GM21515 (cell line): ENCODE data around the gene C8G.

ENCODE experiments used
- ATAC-seq: cut with Tn5 transposase; IDR thresholded peaks from one replicate; pipeline ENCODE4 v1.9.1; 2021; ENCODE audit not compliant: unreplicated experiment

The C8G gene

DNA sequence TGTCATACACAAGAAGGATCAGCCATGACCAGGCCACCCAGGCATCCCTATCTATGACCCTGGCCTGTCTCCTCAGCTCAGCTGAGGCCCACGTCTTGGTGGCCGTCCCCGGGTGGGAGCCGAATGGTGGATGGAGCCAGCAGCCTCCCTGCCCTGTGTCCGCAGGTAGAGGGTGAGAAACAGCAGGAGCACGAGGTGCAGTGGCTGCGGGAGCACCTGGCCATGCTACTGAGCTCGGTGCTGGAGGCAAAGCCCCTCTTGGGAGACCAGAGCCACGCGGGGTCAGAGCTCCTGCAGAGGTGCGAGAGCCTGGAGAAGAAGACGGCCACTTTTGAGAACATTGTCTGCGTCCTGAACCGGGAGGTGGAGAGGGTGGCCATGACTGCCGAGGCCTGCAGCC, 25.0 kb upstream of the C8G start:
- no peak for ATAC-seq

GRCh38 chr9:136920734-136921231, 24.3 kb upstream of the C8G start:
- no peak for ATAC-seq

GRCh38 chr9:136921307-136921706, 23.7 kb upstream of the C8G start:
- no peak for ATAC-seq

- ATAC-seq = no peak
Observed at GRCh38 chr9:136921718-136922117, 23.3 kb upstream of the C8G start.

- no peak for ATAC-seq
Observed at GRCh38 chr9:136922540-136922939, 22.5 kb upstream of the C8G start.

DNA sequence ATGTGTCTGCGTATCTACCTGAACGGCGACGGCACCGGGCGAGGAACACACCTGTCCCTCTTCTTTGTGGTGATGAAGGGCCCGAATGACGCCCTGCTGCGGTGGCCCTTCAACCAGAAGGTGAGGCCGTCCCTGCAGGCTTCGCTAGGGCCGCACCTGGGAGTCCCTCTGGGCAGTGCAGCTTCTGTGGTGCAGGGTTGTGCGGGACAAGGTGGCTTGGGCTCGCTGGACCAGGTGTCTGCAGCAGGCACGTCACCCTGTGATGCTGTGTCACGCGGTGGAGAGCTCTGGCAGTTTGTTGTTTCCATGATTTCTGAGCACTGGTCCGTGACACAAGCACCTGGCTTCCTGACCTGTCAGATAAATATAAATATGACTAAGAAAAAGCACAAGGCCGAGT, 21.2 kb upstream of the C8G start:
- no peak for ATAC-seq

DNA sequence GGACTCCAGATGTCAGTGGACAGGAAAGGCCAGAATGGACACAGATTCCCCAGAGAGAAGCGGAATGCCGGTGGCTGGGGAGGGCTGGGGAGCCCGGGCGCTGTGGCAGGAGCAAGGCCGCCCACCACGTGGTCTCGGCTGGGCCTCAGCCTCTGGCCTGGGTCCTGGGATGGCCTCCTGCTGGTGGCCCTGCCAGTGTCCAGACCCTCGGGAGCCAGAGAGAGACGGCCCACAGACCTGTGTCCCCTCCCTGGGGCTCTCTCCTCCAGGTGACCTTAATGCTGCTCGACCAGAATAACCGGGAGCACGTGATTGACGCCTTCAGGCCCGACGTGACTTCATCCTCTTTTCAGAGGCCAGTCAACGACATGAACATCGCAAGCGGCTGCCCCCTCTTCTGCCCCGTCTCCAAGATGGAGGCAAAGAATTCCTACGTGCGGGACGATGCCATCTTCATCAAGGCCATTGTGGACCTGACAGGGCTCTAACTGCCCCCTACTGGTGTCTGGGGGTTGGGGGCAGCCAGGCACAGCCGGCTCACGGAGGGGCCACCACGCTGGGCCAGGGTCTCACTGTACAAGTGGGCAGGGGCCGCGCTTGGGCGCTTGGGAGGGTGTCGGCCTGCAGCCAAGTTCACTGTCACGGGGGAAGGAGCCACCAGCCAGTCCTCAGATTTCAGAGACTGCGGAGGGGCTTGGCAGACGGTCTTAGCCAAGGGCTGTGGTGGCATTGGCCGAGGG, 19.5 kb upstream of the C8G start:
- ATAC-seq = no peak

DNA sequence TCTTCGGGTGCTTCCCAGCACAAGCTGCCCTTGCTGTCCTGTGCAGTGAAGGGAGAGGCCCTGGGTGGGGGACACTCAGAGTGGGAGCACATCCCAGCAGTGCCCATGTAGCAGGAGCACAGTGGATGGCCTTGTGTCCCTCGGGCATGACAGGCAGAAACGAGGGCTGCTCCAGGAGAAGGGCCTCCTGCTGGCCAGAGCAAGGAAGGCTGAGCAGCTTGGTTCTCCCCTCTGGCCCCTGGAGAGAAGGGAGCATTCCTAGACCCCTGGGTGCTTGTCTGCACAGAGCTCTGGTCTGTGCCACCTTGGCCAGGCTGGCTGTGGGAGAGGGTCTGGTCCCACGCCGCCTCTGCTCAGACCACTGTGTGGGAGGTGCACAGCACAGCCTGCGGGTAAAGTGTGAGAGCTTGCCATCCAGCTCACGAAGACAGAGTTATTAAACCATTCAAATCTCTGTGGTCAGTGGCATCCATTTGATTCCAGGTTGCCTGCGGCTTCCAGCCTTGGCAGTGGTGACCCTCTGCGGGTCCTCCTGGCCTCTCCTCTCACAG, 18.8 kb upstream of the C8G start:
- no peak for ATAC-seq

DNA sequence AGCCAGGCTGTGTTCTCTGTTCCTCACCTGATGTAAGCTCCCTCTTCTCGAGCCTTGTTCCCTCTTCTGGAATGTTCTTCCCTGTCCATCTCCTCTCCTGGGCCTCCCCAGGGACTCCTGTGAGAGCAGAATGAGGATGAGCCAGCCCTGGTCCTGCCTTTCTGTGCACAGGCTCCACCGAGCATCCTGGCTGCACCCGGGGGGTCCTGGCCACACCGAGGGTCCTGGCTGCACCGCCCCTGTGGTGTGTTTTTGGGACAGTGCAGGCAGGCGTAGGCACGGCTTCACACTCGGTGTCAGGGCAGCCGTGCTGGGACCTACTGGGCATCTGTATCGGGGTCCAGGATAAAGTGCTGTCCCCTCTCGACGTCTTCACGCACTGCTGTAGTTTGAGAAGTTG, 18.3 kb upstream of the C8G start:
- ATAC-seq = no peak

DNA sequence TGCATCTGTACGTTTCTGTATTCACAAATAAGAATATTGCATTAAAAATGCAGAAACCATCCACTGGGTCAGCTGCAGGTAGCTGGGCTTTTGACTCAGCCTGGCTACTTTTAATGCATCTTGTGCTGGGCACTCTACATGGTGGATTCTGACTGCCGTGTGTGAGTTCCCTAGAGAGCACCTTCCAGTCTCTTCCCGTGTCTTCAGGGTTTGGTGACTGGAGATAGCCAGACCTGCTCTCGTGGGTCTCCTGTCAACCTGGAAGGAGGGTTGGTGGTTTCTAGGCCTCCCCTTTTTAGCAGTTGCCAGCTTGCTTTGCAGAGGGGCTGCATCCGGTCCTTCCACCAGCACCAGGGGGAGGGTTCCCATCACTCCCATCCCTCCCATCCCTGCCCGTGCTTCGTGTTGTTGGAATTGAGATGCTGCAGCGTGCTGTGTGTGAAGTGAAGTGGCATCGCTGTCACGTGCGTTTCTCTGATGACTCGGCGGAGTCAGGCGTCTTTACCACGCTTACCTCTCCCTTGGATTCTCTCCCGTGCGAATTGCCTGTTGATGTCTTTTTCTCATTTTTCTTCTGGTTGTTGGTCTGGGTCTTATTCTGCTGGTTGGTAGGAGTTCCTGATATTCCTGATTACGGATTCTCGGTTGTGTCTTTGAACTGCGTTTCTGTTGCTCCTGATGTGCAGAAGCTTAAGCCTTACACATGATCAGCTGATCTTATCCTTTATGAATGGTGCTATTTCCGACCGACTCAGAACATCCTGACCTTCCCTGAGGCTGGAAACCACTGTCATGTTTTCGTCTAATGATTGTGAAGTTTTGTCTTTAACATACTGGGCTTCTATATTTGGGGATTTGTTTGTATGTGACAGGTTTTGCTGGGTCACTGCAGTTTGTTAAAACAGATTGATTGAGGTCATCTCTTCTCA, 17.4 kb upstream of the C8G start:
- no peak for ATAC-seq

DNA sequence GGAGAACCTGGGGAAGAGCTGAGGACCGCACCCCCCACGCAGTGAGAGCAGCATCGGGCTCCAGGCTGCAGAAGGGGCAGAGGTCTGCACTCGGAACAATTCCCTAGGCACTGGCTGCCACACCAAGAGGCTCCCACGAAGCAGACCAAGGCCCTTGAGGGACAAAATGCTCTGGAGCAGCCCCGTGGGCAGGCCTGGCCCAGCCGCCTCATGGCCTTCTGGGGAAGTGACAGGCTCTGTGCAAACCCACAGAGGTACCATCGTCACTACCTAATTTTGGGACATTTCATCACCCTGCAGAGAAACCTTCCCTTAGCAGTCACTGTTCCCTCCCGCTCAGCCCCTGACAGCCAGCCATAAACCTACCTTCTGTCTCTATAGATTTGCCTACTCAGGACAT, 16.5 kb upstream of the C8G start:
- no peak for ATAC-seq

GRCh38 chr9:136930014-136930413, 15.0 kb upstream of the C8G start:
- no peak for ATAC-seq

DNA sequence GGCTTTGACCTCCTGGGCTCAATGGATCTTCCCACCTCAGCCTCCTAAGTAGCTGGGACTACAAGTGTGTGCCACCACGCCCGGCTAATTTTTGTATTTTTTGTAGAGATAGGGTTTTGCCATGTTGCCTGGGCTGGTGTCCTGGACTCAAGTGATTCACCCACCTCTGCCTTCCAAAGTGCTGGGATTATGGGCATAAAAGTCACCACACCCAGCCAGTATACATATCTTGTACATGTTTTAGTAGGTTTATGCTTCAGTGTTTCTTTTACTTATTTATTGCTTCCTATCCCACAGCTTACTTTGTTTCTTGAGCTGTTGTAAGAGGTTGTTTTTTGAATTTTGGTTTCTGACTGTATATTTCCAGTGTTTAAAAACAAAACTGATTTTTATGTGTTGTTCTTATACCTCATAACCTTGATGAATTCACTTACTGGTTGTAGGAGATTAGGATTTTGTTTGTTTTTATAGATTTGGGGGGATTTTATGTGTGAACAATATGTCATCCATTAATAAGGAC, 13.4 kb upstream of the C8G start:
- ATAC-seq = no peak

DNA sequence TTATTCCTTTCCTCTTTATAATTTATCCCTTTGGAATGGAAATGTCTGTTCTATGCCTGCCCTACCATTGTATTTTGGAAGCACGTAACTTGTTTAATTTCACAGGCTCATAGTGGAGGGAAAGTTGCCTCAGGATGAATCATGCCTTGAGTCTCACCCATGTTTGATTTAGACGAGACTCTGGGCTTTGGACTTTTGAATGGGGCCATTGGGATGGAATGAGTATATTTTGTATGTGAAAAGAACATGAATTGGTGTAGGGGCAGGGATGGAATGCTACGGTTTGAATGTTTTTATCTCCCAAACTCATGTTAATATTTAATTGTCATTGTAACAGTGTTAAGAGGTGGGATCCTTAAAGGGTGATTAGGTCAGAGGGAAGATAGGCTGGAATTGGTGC, 10.8 kb upstream of the C8G start:
- ATAC-seq = no peak

- no peak for ATAC-seq
Observed at GRCh38 chr9:136935651-136936050, 9.4 kb upstream of the C8G start.

- ATAC-seq = no peak
Observed at GRCh38 chr9:136936645-136937170, 8.3 kb upstream of the C8G start.

- no peak for ATAC-seq
Observed at GRCh38 chr9:136937186-136938001, 7.6 kb upstream of the C8G start.

GRCh38 chr9:136939431-136939995, 5.5 kb upstream of the C8G start:
- no peak for ATAC-seq

DNA sequence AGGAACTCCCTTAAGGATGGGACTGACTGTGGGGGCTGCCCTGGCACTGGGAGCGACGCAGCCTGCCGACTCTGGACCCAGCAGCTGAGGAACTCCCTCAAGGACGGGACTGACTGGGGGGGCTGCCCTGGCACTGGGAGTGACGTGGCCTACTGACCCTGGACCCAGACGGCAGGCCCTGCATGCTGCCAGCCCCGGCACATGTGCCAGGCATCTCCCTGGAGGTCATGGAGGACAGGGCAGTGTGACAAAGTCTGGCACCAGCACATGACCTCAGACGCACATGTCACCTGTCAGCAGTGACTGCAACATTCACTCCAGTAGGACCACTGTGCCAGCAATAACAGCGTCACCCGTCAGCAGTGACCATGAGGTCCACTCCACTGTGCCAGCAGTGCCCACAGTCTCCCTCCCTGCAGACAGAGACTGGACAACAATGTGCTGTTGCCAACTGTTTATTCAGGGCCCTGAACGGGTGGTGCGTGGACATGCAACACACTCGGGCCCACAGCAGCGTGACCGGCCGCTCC, 5.0 kb upstream of the C8G start:
- ATAC-seq = no peak
